Astrocyte (in vitro differentiated cells and primary cell): ENCODE measurements around the gene NPC1L1. TPM values are rescaled to one million over a fixed set of nuclear protein-coding genes. Genes with fewer than 3 reads are reported as not detected.
A peak's percentile ranks its signal among the peaks of the same experiment; 100 is the strongest.

ENCODE experiments used
- DNase-seq: peaks from one replicate; pipeline ENCODE4 v3.0.0-alpha.2; 2010; ENCODE audit warnings: low read depth
- FAIRE-seq: peaks from 2 replicates; lab custom pipeline; 2011; peaks lifted over from hg19 to GRCh38; lab: Jason Lieb, UNC
- H2AFZ ChIP-seq: 2 replicates; pipeline ENCODE4 v1.6.0; 2012; ENCODE audit warnings: low read depth, low read length, inconsistent platforms
- H3K27ac ChIP-seq: 2 replicates; pipeline ENCODE4 v1.5.1; 2011; ENCODE audit warnings: low read depth, low read length, inconsistent platforms
- H3K27me3 ChIP-seq: 2 replicates; pipeline ENCODE4 v1.6.0; 2011; ENCODE audit warnings: low read length, inconsistent platforms; ENCODE audit not compliant: insufficient read depth
- H3K36me3 ChIP-seq: 2 replicates; pipeline ENCODE4 v1.5.1; 2011; ENCODE audit warnings: low read length, inconsistent platforms; ENCODE audit not compliant: insufficient read depth
- H3K4me1 ChIP-seq: 2 replicates; pipeline ENCODE4 v1.5.1; 2011; ENCODE audit warnings: low read length, inconsistent platforms; ENCODE audit not compliant: insufficient read depth
- H3K4me2 ChIP-seq: 2 replicates; pipeline ENCODE4 v1.6.0; 2012; ENCODE audit warnings: low read length, inconsistent platforms
- H3K4me3 ChIP-seq: 2 replicates; pipeline ENCODE4 v1.5.1; 2011; ENCODE audit warnings: low read depth, mild to moderate bottlenecking, low read length, inconsistent platforms; ENCODE audit not compliant: insufficient read depth
- H3K79me2 ChIP-seq: 2 replicates; pipeline ENCODE4 v1.6.0; 2012; ENCODE audit warnings: mild to moderate bottlenecking, low read length, inconsistent platforms; ENCODE audit not compliant: insufficient read depth
- H3K9ac ChIP-seq: 2 replicates; pipeline ENCODE4 v1.6.0; 2012; ENCODE audit warnings: mild to moderate bottlenecking, low read length, inconsistent platforms
- H3K9me3 ChIP-seq: 2 replicates; pipeline ENCODE4 v1.5.1; 2012; ENCODE audit warnings: low read depth, mild to moderate bottlenecking, low read length, inconsistent platforms; ENCODE audit not compliant: insufficient read depth
- H4K20me1 ChIP-seq: 2 replicates; pipeline ENCODE4 v1.6.0; 2012; ENCODE audit warnings: low read length, inconsistent platforms; ENCODE audit not compliant: insufficient read depth
- H3K27ac Mint-ChIP-seq: one replicate; pipeline ENCODE4 v1.8.0; 2021; ENCODE audit warnings: mild to moderate bottlenecking, mixed read lengths; ENCODE audit not compliant: unreplicated experiment
- H3K27me3 Mint-ChIP-seq: one replicate; pipeline ENCODE4 v1.8.0; 2021; ENCODE audit warnings: low read depth, mixed read lengths; ENCODE audit not compliant: unreplicated experiment
- H3K36me3 Mint-ChIP-seq: one replicate; pipeline ENCODE4 v1.8.0; 2021; ENCODE audit warnings: low read depth, mixed read lengths; ENCODE audit not compliant: unreplicated experiment
- H3K4me1 Mint-ChIP-seq: one replicate; pipeline ENCODE4 v1.8.0; 2021; ENCODE audit warnings: low read depth, mixed read lengths; ENCODE audit not compliant: unreplicated experiment
- H3K4me3 Mint-ChIP-seq: one replicate; pipeline ENCODE4 v1.8.0; 2021; ENCODE audit warnings: mild to moderate bottlenecking, moderate library complexity, mixed read lengths; ENCODE audit not compliant: unreplicated experiment
- H3K9me3 Mint-ChIP-seq: one replicate; pipeline ENCODE4 v1.8.0; 2021; ENCODE audit warnings: mild to moderate bottlenecking, mixed read lengths; ENCODE audit not compliant: unreplicated experiment
- EZH2 ChIP-seq: IDR thresholded peaks from 2 replicates; pipeline ENCODE4 v1.6.1; 2012; ENCODE audit warnings: mild to moderate bottlenecking, low read length, inconsistent platforms; ENCODE audit not compliant: insufficient read depth
- total RNA-seq: library from RNA; stranded (reverse); gene quantifications from 2 replicates; pipeline ENCODE4 v1.2.1, GENCODE V29; 2021
- TF ChIP-seq, protein P1 (sequence below): IDR thresholded peaks from 2 replicates; pipeline ENCODE4 v1.5.1; 2011; ENCODE audit warnings: low read depth, mild to moderate bottlenecking, inconsistent platforms, low read length, moderate library complexity; ENCODE audit not compliant: insufficient read depth

The NPC1L1 gene
- total RNA-seq, 1 donor from 2014 or later, result 0.07 TPM

DNA sequence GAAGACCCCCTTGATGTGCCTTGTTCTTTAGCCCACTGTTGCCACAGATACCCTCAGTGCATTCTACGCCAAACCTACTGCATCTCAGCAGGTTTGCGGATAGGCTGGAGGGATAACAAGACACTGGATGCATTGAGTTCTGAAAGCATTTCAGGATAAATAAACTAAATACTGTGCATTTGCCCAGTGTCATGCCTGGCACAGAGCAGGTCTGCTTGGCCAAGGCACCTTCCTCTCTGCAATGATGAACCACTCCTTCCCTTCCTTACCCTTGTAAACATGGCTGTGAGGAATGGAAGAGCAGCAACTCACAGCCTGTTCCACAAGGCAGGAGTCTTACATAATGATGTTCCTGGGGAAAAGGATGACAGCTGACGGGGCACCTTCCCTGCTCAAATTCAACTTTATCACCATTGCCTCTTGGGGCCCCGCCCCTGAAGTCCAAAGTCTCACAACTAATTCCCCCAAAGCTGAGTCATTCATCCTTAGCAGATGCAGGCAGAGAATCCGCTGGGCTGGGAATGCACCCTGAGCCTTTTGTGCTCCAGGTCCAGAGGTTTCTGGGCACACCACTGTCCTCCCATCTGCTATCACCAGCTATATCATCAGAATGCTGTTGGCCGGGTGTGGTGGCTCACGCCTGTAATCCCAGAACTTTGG, 21.0 kb upstream of the NPC1L1 start:
- H2AFZ ChIP-seq, result no peak overlapping the region
- peak overlapping the region; percentile 72 for H3K27ac Mint-ChIP-seq
- H3K4me1 ChIP-seq, result peaks cover 4% of the 10 kb centered on the region
- no peak overlapping the region for H3K4me2 ChIP-seq
- no peaks in the 10 kb centered on the region for H3K27me3 ChIP-seq
- peaks cover 5% of the 10 kb centered on the region for H3K36me3 Mint-ChIP-seq
- H3K9me3 Mint-ChIP-seq, result no peaks in the 10 kb centered on the region
- H4K20me1 ChIP-seq, result peaks cover 30% of the 10 kb centered on the region
- peaks cover 15% of the 10 kb centered on the region for H3K36me3 ChIP-seq
- DNase-seq (peak; percentile 39), FAIRE-seq (no peak)
- no peaks in the 10 kb centered on the region for H3K9me3 ChIP-seq
- peaks cover 3% of the 10 kb centered on the region for H3K79me2 ChIP-seq
- no peak overlapping the region for H3K27ac ChIP-seq
- no peak overlapping the region for H3K4me3 Mint-ChIP-seq
- H3K4me3 ChIP-seq, result no peak overlapping the region
- peaks cover 3% of the 10 kb centered on the region for H3K27me3 Mint-ChIP-seq
- TF ChIP-seq, protein P1, sequence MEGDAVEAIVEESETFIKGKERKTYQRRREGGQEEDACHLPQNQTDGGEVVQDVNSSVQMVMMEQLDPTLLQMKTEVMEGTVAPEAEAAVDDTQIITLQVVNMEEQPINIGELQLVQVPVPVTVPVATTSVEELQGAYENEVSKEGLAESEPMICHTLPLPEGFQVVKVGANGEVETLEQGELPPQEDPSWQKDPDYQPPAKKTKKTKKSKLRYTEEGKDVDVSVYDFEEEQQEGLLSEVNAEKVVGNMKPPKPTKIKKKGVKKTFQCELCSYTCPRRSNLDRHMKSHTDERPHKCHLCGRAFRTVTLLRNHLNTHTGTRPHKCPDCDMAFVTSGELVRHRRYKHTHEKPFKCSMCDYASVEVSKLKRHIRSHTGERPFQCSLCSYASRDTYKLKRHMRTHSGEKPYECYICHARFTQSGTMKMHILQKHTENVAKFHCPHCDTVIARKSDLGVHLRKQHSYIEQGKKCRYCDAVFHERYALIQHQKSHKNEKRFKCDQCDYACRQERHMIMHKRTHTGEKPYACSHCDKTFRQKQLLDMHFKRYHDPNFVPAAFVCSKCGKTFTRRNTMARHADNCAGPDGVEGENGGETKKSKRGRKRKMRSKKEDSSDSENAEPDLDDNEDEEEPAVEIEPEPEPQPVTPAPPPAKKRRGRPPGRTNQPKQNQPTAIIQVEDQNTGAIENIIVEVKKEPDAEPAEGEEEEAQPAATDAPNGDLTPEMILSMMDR, result no peak
- TF ChIP-seq EZH2, result no peak
- peaks cover 6% of the 10 kb centered on the region for H3K4me1 Mint-ChIP-seq
- H3K9ac ChIP-seq, result no peak overlapping the region

DNA sequence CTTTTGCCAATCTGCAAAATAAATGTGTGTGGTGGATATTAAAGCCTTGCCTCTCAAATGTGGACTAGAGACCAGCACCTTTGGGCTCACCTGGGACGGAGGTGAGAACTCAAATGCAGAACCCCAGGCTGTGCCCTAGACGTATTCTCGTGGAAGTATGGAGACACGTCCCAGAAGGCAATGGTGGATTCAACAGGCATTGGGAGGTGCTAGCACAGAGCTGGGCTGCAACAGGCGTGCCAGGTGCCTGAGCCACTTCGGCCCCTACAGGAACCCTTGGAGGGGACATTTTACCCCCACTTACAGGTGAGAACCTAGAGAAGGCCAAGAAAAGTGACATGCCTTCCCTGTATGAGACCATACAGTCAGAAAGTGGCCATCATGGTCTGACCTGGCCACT, 20.4 kb upstream of the NPC1L1 start:
- Histone ChIP-seq H3K9ac (no peak overlapping the region), H4K20me1 (peaks cover 28% of the 10 kb centered on the region), H3K27me3 (no peaks in the 10 kb centered on the region), H3K4me2 (no peak overlapping the region), H3K79me2 (peaks cover 3% of the 10 kb centered on the region), H3K4me1 (peaks cover 4% of the 10 kb centered on the region), H3K4me3 (no peak overlapping the region), H3K27ac (no peak overlapping the region), H3K36me3 (peaks cover 14% of the 10 kb centered on the region), H3K9me3 (no peaks in the 10 kb centered on the region), H2AFZ (no peak overlapping the region)
- H3K4me3 Mint-ChIP-seq, result no peak overlapping the region
- no peak for FAIRE-seq
- TF ChIP-seq EZH2, result no peak
- H3K27me3 Mint-ChIP-seq, result peaks cover 3% of the 10 kb centered on the region
- peaks cover 5% of the 10 kb centered on the region for H3K36me3 Mint-ChIP-seq
- peaks cover 6% of the 10 kb centered on the region for H3K4me1 Mint-ChIP-seq
- no peak overlapping the region for H3K27ac Mint-ChIP-seq
- no peaks in the 10 kb centered on the region for H3K9me3 Mint-ChIP-seq
- no peak for DNase-seq

GRCh38 chr7:44559485-44559884, 18.4 kb upstream of the NPC1L1 start:
- no peak for FAIRE-seq
- H3K27ac Mint-ChIP-seq, result no peak overlapping the region
- TF ChIP-seq, protein P1, result no peak

More at GRCh38 chr7:44559485-44559884, 18.4 kb upstream of the NPC1L1 start:
- H3K27me3 ChIP-seq, result no peaks in the 10 kb centered on the region
- peaks cover 3% of the 10 kb centered on the region for H3K27me3 Mint-ChIP-seq
- H3K9me3 Mint-ChIP-seq, result no peaks in the 10 kb centered on the region
- H2AFZ ChIP-seq, result no peak overlapping the region
- no peaks in the 10 kb centered on the region for H3K9me3 ChIP-seq
- no peak overlapping the region for H3K27ac ChIP-seq
- peaks cover 6% of the 10 kb centered on the region for H3K4me1 Mint-ChIP-seq
- no peak for DNase-seq
- H3K36me3 Mint-ChIP-seq, result peaks cover 2% of the 10 kb centered on the region
- peaks cover 4% of the 10 kb centered on the region for H3K4me1 ChIP-seq
- H3K79me2 ChIP-seq, result no peaks in the 10 kb centered on the region
- peaks cover 2% of the 10 kb centered on the region for H3K36me3 ChIP-seq
- peaks cover 11% of the 10 kb centered on the region for H4K20me1 ChIP-seq
- H3K9ac ChIP-seq, result no peak overlapping the region
- H3K4me2 ChIP-seq, result no peak overlapping the region
- no peak overlapping the region for H3K4me3 ChIP-seq
- no peak overlapping the region for H3K4me3 Mint-ChIP-seq
